ENCODE measurements around the gene POLD1. TPM values are rescaled to one million over a fixed set of nuclear protein-coding genes. Genes with fewer than 3 reads are reported as not detected.

POLD1 gene
- total and polyA plus RNA-seq, 2 experiments from 2014 or later: 111 to 173 TPM

- Histone ChIP-seq H3K27ac (ENCODE audit: low read depth) (peak overlapping the region; percentile 96), H3F3A (replicated peaks; ENCODE audit: low read depth) (peaks cover 5% of the 10 kb centered on the region; the same call in 1 of the 2 replicates), H2AFZ (peak overlapping the region; percentile 97), H4K20me1 (replicated peaks; ENCODE audit: insufficient read depth) (no peaks in the 10 kb centered on the region), H3K9me2 (ENCODE audit: insufficient read depth) (no peaks in the 10 kb centered on the region), H3K4me1 (ENCODE audit: insufficient read depth) (no peaks in the 10 kb centered on the region; the same call in 1 of the 2 replicates), H3K36me3 (ENCODE audit: insufficient read depth) (no peaks in the 10 kb centered on the region), H3K79me2 (replicated peaks; ENCODE audit: insufficient read depth) (no peaks in the 10 kb centered on the region), H3K4me3 (peak overlapping the region; percentile 91), H3K4me2 (peak overlapping the region; percentile 97), H3K27me3 (ENCODE audit: insufficient read depth) (no peaks in the 10 kb centered on the region)
- no peaks in the 10 kb centered on the region; the same call in 2 of the 3 replicates for H3K36me3 Mint-ChIP-seq (ENCODE audit: low read depth)
- H3K4me3 Mint-ChIP-seq: peak overlapping the region; percentile 71
- peak; percentile 96 for ATAC-seq
- peaks cover 31% of the 10 kb centered on the region for H3K9me3 Mint-ChIP-seq
- TF ChIP-seq REST (IDR thresholded peaks at IDR 0.05; ENCODE audit: unreplicated experiment) (no peak), POLR2AphosphoS5 (IDR thresholded peaks at IDR 0.05; ENCODE audit: low read depth) (peak; percentile 68), CTCF (conservative IDR thresholded peaks at IDR 0.05; ENCODE audit: low read depth in 2 of 2) (peak; percentile 70 to 85)
- H3K27me3 Mint-ChIP-seq (ENCODE audit: insufficient read depth, low read depth, poor library complexity): peaks cover 9% of the 10 kb centered on the region
- peak overlapping the region; percentile 78; the same call in 1 of the 2 replicates for H3K27ac Mint-ChIP-seq
- DNase-seq (ENCODE audit: low spot score): peak; percentile 93
- peaks cover 5% of the 10 kb centered on the region; the same call in 2 of the 3 replicates for H3K4me1 Mint-ChIP-seq
Measured at GRCh38 chr19:50368649-50369570, 15.2 kb upstream of the POLD1 start.

- H4K20me1 ChIP-seq (replicated peaks; ENCODE audit: insufficient read depth): no peaks in the 10 kb centered on the region
- peaks cover 10% of the 10 kb centered on the region; the same call in 1 of the 2 replicates for H3F3A ChIP-seq (replicated peaks; ENCODE audit: low read depth)
- Mint-ChIP-seq H3K36me3 (ENCODE audit: low read depth) (peaks cover under 1% of the 10 kb centered on the region; the same call in 2 of the 3 replicates), H3K9me3 (peaks cover 9% of the 10 kb centered on the region; the same call in 1 of the 3 replicates), H3K4me1 (peaks cover 5% of the 10 kb centered on the region; the same call in 2 of the 3 replicates), H3K4me3 (no peak overlapping the region), H3K27me3 (ENCODE audit: insufficient read depth, low read depth, poor library complexity) (peaks cover 16% of the 10 kb centered on the region), H3K27ac (no peak overlapping the region)
- no peak overlapping the region for H3K4me2 ChIP-seq
- H3K27ac ChIP-seq (ENCODE audit: low read depth): no peak overlapping the region
- H3K9me2 ChIP-seq (ENCODE audit: insufficient read depth): no peaks in the 10 kb centered on the region
- ATAC-seq (no peak), DNase-seq (ENCODE audit: low spot score) (no peak)
- H3K36me3 ChIP-seq (ENCODE audit: insufficient read depth): no peaks in the 10 kb centered on the region
- H3K4me1 ChIP-seq (ENCODE audit: insufficient read depth): no peaks in the 10 kb centered on the region; the same call in 1 of the 2 replicates
- H3K27me3 ChIP-seq (ENCODE audit: insufficient read depth): no peaks in the 10 kb centered on the region
- H3K4me3 ChIP-seq: no peak overlapping the region
- no peaks in the 10 kb centered on the region for H3K79me2 ChIP-seq (replicated peaks; ENCODE audit: insufficient read depth)
- H2AFZ ChIP-seq: no peak overlapping the region
- TF ChIP-seq CREB1 (CRISPR knock-in tag; IDR thresholded peaks at IDR 0.05; ENCODE audit: low read depth): no peak
- no peak for TF ChIP-seq ZNF462 (CRISPR knock-in tag; IDR thresholded peaks at IDR 0.05)
- no peak for TF ChIP-seq STAT1 (IDR thresholded peaks at IDR 0.05; ENCODE audit: unreplicated experiment)
- TF ChIP-seq EZH2 (IDR thresholded peaks at IDR 0.05; ENCODE audit: low read depth, unreplicated experiment): no peak
Measured at GRCh38 chr19:50371914-50372475, 12.2 kb upstream of the POLD1 start.

All from GM23338 (cell line).